ENCODE measurements around the gene TPRG1. TPM values are rescaled to one million over a fixed set of nuclear protein-coding genes. Genes with fewer than 3 reads are reported as not detected.

The TPRG1 gene
- total RNA-seq, 2 experiments from 2014 or later = 2.1 to 2.9 TPM

GRCh38 chr3:189235214-189235613 lies 63.4 kb downstream of the TPRG1 start:
- DNase-seq (no peak), ATAC-seq (ENCODE audit: poor library complexity) (no peak)
- intact Hi-C loops (cut with DNase I, micrococcal nuclease) = no loop called here
- H3K4me3 ChIP-seq (ENCODE audit: low read length) = no peak overlapping the region
- Mint-ChIP-seq H3K4me3 (no peak overlapping the region), H3K36me3 (ENCODE audit: low read depth) (no peaks in the 10 kb centered on the region), H3K4me1 (ENCODE audit: low read depth) (no peaks in the 10 kb centered on the region), H3K27ac (no peak overlapping the region), H3K9me3 (no peaks in the 10 kb centered on the region), H3K27me3 (no peaks in the 10 kb centered on the region)
- ChIA-PET POLR2A (no interaction called here), CTCF (interaction anchor here (0.7 kb wide), 1 partner anchor 1762 kb away, joined by 3 read pairs; no protein-coding TSS in a partner anchor)
- H3K9me3 ChIP-seq (ENCODE audit: control insufficient read depth in 1 of 2, insufficient read depth in 1 of 2, low read length in 2 of 2) = no peaks in the 10 kb centered on the region
- H3K27ac ChIP-seq (ENCODE audit: low read depth in 1 of 2, low read length in 2 of 2) = no peak overlapping the region
- no peaks in the 10 kb centered on the region for H3K36me3 ChIP-seq (ENCODE audit: insufficient read depth, low read length)
- no peaks in the 10 kb centered on the region for H3K4me1 ChIP-seq (ENCODE audit: insufficient read depth, low read length)
- no peaks in the 10 kb centered on the region for H3K27me3 ChIP-seq (ENCODE audit: control insufficient read depth in 1 of 2, insufficient read depth in 2 of 2, low read length in 2 of 2)
- TF ChIP-seq CTCF (IDR thresholded peaks at IDR 0.05) = no peak

GRCh38 chr3:189236352-189236751 lies 64.6 kb downstream of the TPRG1 start:
- DNase-seq = no peak
- POLR2A ChIA-PET = no interaction called here
- no peak overlapping the region for H3K27ac ChIP-seq (ENCODE audit: low read depth in 1 of 2, low read length in 2 of 2)
- no peak for ATAC-seq (ENCODE audit: poor library complexity)
- CTCF ChIA-PET = no interaction called here
- no peaks in the 10 kb centered on the region for H3K9me3 ChIP-seq (ENCODE audit: control insufficient read depth in 1 of 2, insufficient read depth in 1 of 2, low read length in 2 of 2)
- H3K36me3 Mint-ChIP-seq (ENCODE audit: low read depth) = no peaks in the 10 kb centered on the region
- H3K9me3 Mint-ChIP-seq = peaks cover 2% of the 10 kb centered on the region
- H3K4me3 Mint-ChIP-seq = no peak overlapping the region
- no peak overlapping the region for H3K4me3 ChIP-seq (ENCODE audit: low read length)
- H3K36me3 ChIP-seq (ENCODE audit: insufficient read depth, low read length) = no peaks in the 10 kb centered on the region
- no peaks in the 10 kb centered on the region for H3K4me1 Mint-ChIP-seq (ENCODE audit: low read depth)
- H3K27me3 ChIP-seq (ENCODE audit: control insufficient read depth in 1 of 2, insufficient read depth in 2 of 2, low read length in 2 of 2) = no peaks in the 10 kb centered on the region
- H3K27ac Mint-ChIP-seq = no peak overlapping the region
- no peaks in the 10 kb centered on the region for H3K27me3 Mint-ChIP-seq
- intact Hi-C loops (cut with DNase I, micrococcal nuclease) = no loop called here
- no peak for TF ChIP-seq CTCF (IDR thresholded peaks at IDR 0.05)
- H3K4me1 ChIP-seq (ENCODE audit: insufficient read depth, low read length) = no peaks in the 10 kb centered on the region

GRCh38 chr3:189237526-189237925 lies 65.8 kb downstream of the TPRG1 start:
- no peak overlapping the region for H3K4me3 ChIP-seq (ENCODE audit: low read length)
- Mint-ChIP-seq H3K4me1 (ENCODE audit: low read depth) (no peaks in the 10 kb centered on the region), H3K27me3 (no peaks in the 10 kb centered on the region), H3K4me3 (no peak overlapping the region), H3K9me3 (peaks cover 2% of the 10 kb centered on the region), H3K27ac (no peak overlapping the region), H3K36me3 (ENCODE audit: low read depth) (no peaks in the 10 kb centered on the region)
- ChIA-PET CTCF (no interaction called here), POLR2A (no interaction called here)
- ATAC-seq (ENCODE audit: poor library complexity) (no peak), DNase-seq (no peak)
- no peaks in the 10 kb centered on the region for H3K9me3 ChIP-seq (ENCODE audit: control insufficient read depth in 1 of 2, insufficient read depth in 1 of 2, low read length in 2 of 2)
- no peaks in the 10 kb centered on the region for H3K4me1 ChIP-seq (ENCODE audit: insufficient read depth, low read length)
- H3K36me3 ChIP-seq (ENCODE audit: insufficient read depth, low read length) = no peaks in the 10 kb centered on the region
- no peak overlapping the region for H3K27ac ChIP-seq (ENCODE audit: low read depth in 1 of 2, low read length in 2 of 2)
- no peak for TF ChIP-seq CTCF (IDR thresholded peaks at IDR 0.05)
- no peaks in the 10 kb centered on the region for H3K27me3 ChIP-seq (ENCODE audit: control insufficient read depth in 1 of 2, insufficient read depth in 2 of 2, low read length in 2 of 2)
- intact Hi-C loops (cut with DNase I, micrococcal nuclease) = no loop called here
